ENCODE measurements around the gene KLF1. TPM values are rescaled to one million over a fixed set of nuclear protein-coding genes. Genes with fewer than 3 reads are reported as not detected.

KLF1 gene
- total and polyA plus RNA-seq, 2 of the 13 experiments (the other 11 are each of a cell fraction or from before 2014, with no cell fraction given) = not detected

GRCh38 chr19:12847159-12848139, 39.6 kb downstream of the KLF1 start (continued):
- TF ChIP-seq ZBTB2 (CRISPR knock-in tag; IDR thresholded peaks at IDR 0.05; ENCODE audit: low read depth) = no peak
- TF ChIP-seq ZSCAN29 (CRISPR knock-in tag; conservative IDR thresholded peaks at IDR 0.05) = no peak
- TF ChIP-seq ELF3 (CRISPR knock-in tag; IDR thresholded peaks at IDR 0.05) = peak; percentile 39; the same call in 1 of the 2 replicates
- TF ChIP-seq POGK (CRISPR knock-in tag; conservative IDR thresholded peaks at IDR 0.05) = no peak; the same call in 1 of the 2 replicates
- no peak for TF ChIP-seq ZNF251 (CRISPR knock-in tag; IDR thresholded peaks at IDR 0.05)
- TF ChIP-seq ZNF256 (CRISPR knock-in tag; conservative IDR thresholded peaks at IDR 0.05) = no peak
- TF ChIP-seq E2F2 (CRISPR knock-in tag; IDR thresholded peaks at IDR 0.05; ENCODE audit: borderline replicate concordance) = no peak
- TF ChIP-seq ZFY (CRISPR knock-in tag; IDR thresholded peaks at IDR 0.05) = peak; percentile 37; the same call in 1 of the 2 replicates
- TF ChIP-seq ZSCAN5A (CRISPR knock-in tag; IDR thresholded peaks at IDR 0.05; ENCODE audit: borderline replicate concordance) = no peak
- no peak for TF ChIP-seq ISL2 (CRISPR knock-in tag; IDR thresholded peaks at IDR 0.05)
- TF ChIP-seq PHF20 (CRISPR knock-in tag; IDR thresholded peaks at IDR 0.05) = no peak
- TF ChIP-seq ZMYM3 (CRISPR knock-in tag; IDR thresholded peaks at IDR 0.05) = no peak
- TF ChIP-seq CENPBD1 (CRISPR knock-in tag; IDR thresholded peaks at IDR 0.05; ENCODE audit: borderline replicate concordance, low read depth) = no peak
- TF ChIP-seq CBX1 (IDR thresholded peaks at IDR 0.05; ENCODE audit: low read depth) = no peak
- TF ChIP-seq ZNF674 (CRISPR knock-in tag; IDR thresholded peaks at IDR 0.05; ENCODE audit: low read depth) = no peak
- 0 out of 2 replicates have a peak, but pooled peaks have one; percentile 45 for TF ChIP-seq SRY (CRISPR knock-in tag; IDR thresholded peaks at IDR 0.05)
- no peak for TF ChIP-seq ZNF441 (CRISPR knock-in tag; IDR thresholded peaks at IDR 0.05; ENCODE audit: borderline replicate concordance)
- TF ChIP-seq MTERF4 (CRISPR knock-in tag; IDR thresholded peaks at IDR 0.05) = 0 out of 2 replicates have a peak, but pooled peaks have one; percentile 39
- no peak for TF ChIP-seq ZNF580 (CRISPR knock-in tag; IDR thresholded peaks at IDR 0.05; ENCODE audit: borderline replicate concordance, low read depth)
